GM12878 (cell line): ENCODE measurements around the gene ERC2. TPM values are rescaled to one million over a fixed set of nuclear protein-coding genes. Genes with fewer than 3 reads are reported as not detected.

ENCODE experiments used
- ATAC-seq: fragments of 200-7000 bp; cut with Tn5 transposase; 3 replicates; pipeline ENCODE4 v1.9.1; 2020; ENCODE audit warnings: mild to moderate bottlenecking, moderate library complexity
- BruUV-seq: library from RNA; stranded (reverse); fragments of 400-500 nt; replicated peaks from 2 replicates; lab custom pipeline; 2021; lab: Mats Ljungman, UMichigan
- CTCF ChIA-PET: fragments of 300-600 bp; sonication (Branson Sonifier 250); formaldehyde crosslinking; extraction: SDS; loops from one replicate; lab custom pipeline; 2021; ENCODE audit warnings: inconsistent platforms; lab: Yijun Ruan, JAX
- POLR2A ChIA-PET: fragments of 350-600 bp; formaldehyde crosslinking; extraction: SDS; loops from one replicate; lab custom pipeline; 2021; ENCODE audit warnings: inconsistent platforms; lab: Charles Lee
- RAD21 ChIA-PET: fragments of 300-600 bp; sonication (Branson Sonifier 250); formaldehyde crosslinking; loops from one replicate; lab custom pipeline; 2023; ENCODE audit warnings: antibody characterized with exemption; ENCODE audit not compliant: unreplicated experiment; lab: Charles Lee
- SMC1A ChIA-PET: fragments of 300-600 bp; sonication (Branson Sonifier 250); formaldehyde crosslinking; loops from one replicate; lab custom pipeline; 2023; ENCODE audit not compliant: unreplicated experiment, uncharacterized antibody; lab: Charles Lee
- DNase-seq: peaks from one replicate; pipeline ENCODE4 v3.0.0-alpha.2; 2011; ENCODE audit warnings: low read depth, low spot score
- FAIRE-seq: peaks from 3 replicates; lab custom pipeline; 2011; peaks lifted over from hg19 to GRCh38; lab: Jason Lieb, UNC
- H2AFZ ChIP-seq: 2 replicates; pipeline ENCODE4 v1.6.0; 2011; ENCODE audit warnings: low read depth, low read length, control low read depth; ENCODE audit not compliant: control insufficient read depth
- H3K27ac ChIP-seq: 2 replicates; pipeline ENCODE4 v1.5.1; 2011; ENCODE audit warnings: control low read depth; ENCODE audit not compliant: control insufficient read depth, insufficient read depth
- H3K27me3 ChIP-seq, 2 experiments: replicated peaks in 1 of 2; 2 replicates each; pipeline versions ENCODE4 v1.6.0 to v1.6.1; 2011; ENCODE audit warnings: low read length in 1 of 2; ENCODE audit not compliant: control insufficient read depth in 2 of 2, insufficient read depth in 2 of 2
- H3K36me3 ChIP-seq, 2 experiments: 2 replicates each; pipeline ENCODE4 v1.5.1; 2011; ENCODE audit warnings: low read length in 1 of 2; ENCODE audit not compliant: control insufficient read depth in 2 of 2, insufficient read depth in 2 of 2
- H3K4me1 ChIP-seq: 2 replicates; pipeline ENCODE4 v1.6.1; 2011; ENCODE audit warnings: mild to moderate bottlenecking, low read length, moderate library complexity, mixed read lengths; ENCODE audit not compliant: control insufficient read depth, insufficient read depth
- H3K4me2 ChIP-seq: 2 replicates; pipeline ENCODE4 v1.6.0; 2011; ENCODE audit warnings: control low read depth; ENCODE audit not compliant: control insufficient read depth, insufficient read depth
- H3K4me3 ChIP-seq: fragments of 200-600 bp; sonication (generic); 2 replicates; pipeline ENCODE4 v1.5.1; 2016
- H3K79me2 ChIP-seq: 2 replicates; pipeline ENCODE4 v1.6.0; 2011; ENCODE audit warnings: low read length; ENCODE audit not compliant: control insufficient read depth, insufficient read depth
- H3K9ac ChIP-seq: 2 replicates; pipeline ENCODE4 v1.8.0; 2011; ENCODE audit warnings: low read length, control low read depth, mixed read lengths; ENCODE audit not compliant: control insufficient read depth, insufficient read depth
- H3K9me3 ChIP-seq: replicated peaks from 3 replicates; pipeline ENCODE4 v1.5.1; 2011; ENCODE audit warnings: mild to moderate bottlenecking, low read length; ENCODE audit not compliant: control insufficient read depth, insufficient read depth
- H4K20me1 ChIP-seq: 2 replicates; pipeline ENCODE4 v1.6.0; 2011; ENCODE audit not compliant: control insufficient read depth, insufficient read depth
- ASH2L ChIP-seq: fragments of 300-600, 200-600 bp; sonication (generic); IDR thresholded peaks from 2 replicates; pipeline ENCODE4 v1.6.1; 2017; ENCODE audit warnings: low read depth, mild to moderate bottlenecking, borderline replicate concordance
- BACH1 ChIP-seq: fragments of 450-650 bp; IDR thresholded peaks from 2 replicates; pipeline ENCODE4 v1.6.1; 2017; ENCODE audit warnings: mild to moderate bottlenecking, borderline replicate concordance
- IKZF1 ChIP-seq: fragments of 450-650 bp; conservative IDR thresholded peaks from 2 replicates; pipeline ENCODE4 v1.6.1; 2017; ENCODE audit warnings: antibody characterized with exemption, mild to moderate bottlenecking
- RB1 ChIP-seq: fragments of 450-650 bp; formaldehyde crosslinking; IDR thresholded peaks from 2 replicates; pipeline ENCODE4 v1.6.1; 2017; ENCODE audit warnings: mild to moderate bottlenecking, borderline replicate concordance
- SMC3 ChIP-seq: IDR thresholded peaks from 2 replicates; pipeline ENCODE4 v1.6.1; 2011; ENCODE audit warnings: low read length, improper control_type of control experiment, borderline replicate concordance
- SREBF1 ChIP-seq: IDR thresholded peaks from 2 replicates; pipeline ENCODE4 v1.6.1; 2012; ENCODE audit warnings: mild to moderate bottlenecking, low read length
- WGBS: methylation state at CpG from one replicate; pipeline ENCODE4 v1.1.6; 2016; ENCODE audit warnings: low lambda C conversion rate; ENCODE audit not compliant: insufficient replicate concordance, insufficient coverage; ENCODE audit errors: missing lambda C conversion rate; 5-methylcytosine and 5-hydroxymethylcytosine counted together
- in situ Hi-C: fragments of 300-500 bp; cut with MboI; formaldehyde crosslinking; loops from 9 replicates; pipeline ENCODE4 v1.14.3; 2018; ENCODE audit warnings: mixed read lengths
- intact Hi-C: fragments of 100-400 bp; cut with micrococcal nuclease; formaldehyde crosslinking; loops from one replicate; pipeline ENCODE4 v1.14.2; 2022; ENCODE audit not compliant: unreplicated experiment
- polyA plus RNA-seq, 11 experiments: library from polyadenylated mRNA; depleted of rRNA in 4 of 11; unstranded in 6 of 11; stranded (reverse) in 5 of 11; fragments of >200 nt; fragmentation: Nextera tagmentation in 4 of 11; fragmentation: Illumina TruSeq in 1 of 11; extraction: Ambion mirVana in 4 of 11; extraction: Trizol in 1 of 11; gene quantifications; 1 replicate in 1 of 11; 2 replicates in 10 of 11; pipeline versions ENCODE4 v1.2.1 to v1.2.3, GENCODE V29; 2011 to 2016; ENCODE audit warnings: inconsistent platforms in 2 of 11, missing spikeins in 2 of 11, low read depth in 1 of 11
- total RNA-seq, 4 experiments: library from RNA; depleted of rRNA in 3 of 4; stranded (reverse); fragments of >200 nt in 3 of 4; fragmentation: Illumina TruSeq in 1 of 4; extraction: Trizol in 1 of 4; gene quantifications; 2 replicates each; pipeline versions ENCODE4 v1.2.1 to v1.2.3, GENCODE V29; 2013 to 2021

The ERC2 gene
- total and polyA plus RNA-seq, 10 of the 15 experiments (the other 5 are each of a cell fraction or from before 2014, with no cell fraction given) = 0.06 to 1.4 (median 0.12) TPM; not detected in 3

DNA sequence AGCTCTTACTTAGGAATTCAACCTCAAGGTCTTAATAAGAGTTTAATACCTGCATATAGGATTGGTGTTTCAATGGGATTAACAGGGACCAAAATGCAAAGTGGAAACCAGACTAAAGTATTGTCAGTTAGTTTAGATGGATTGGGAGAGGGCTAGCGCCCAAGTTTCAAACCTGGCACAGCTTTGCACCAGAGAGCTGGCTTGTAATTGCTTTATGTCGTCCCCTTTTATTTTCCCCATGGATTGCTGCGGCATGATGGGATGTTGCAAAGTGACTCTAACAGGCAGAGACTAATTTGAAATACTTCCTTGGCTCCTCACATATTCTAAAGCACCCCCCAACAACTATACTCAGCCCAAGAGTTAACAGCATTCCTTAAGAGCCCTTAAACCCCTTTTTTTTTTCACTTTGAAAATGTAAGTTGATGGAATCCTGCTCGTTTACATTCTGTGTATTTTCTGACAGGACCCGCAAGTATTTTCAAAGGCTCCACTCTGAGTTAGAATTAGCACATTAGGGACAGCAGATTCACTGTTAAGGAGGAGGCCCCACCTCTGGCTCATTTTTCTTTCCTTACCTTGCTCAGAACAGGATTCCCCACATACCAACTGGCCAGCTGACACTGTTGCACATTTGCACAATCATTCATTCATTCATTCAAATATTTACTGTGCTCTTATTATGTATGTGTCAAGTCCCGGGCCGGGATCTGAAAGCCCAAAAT is 214.2 kb downstream of the ERC2 start:
- Histone ChIP-seq H3K4me3 (no peak overlapping the region), H4K20me1 (no peaks in the 10 kb centered on the region), H3K27ac (no peak overlapping the region), H3K79me2 (no peaks in the 10 kb centered on the region), H3K27me3 (no peaks in the 10 kb centered on the region; a peak in 1 of 4 replicates), H3K9ac (no peak overlapping the region), H3K36me3 (no peaks in the 10 kb centered on the region), H3K9me3 (no peaks in the 10 kb centered on the region), H3K4me2 (no peak overlapping the region), H3K4me1 (no peaks in the 10 kb centered on the region), H2AFZ (no peak overlapping the region)
- TF ChIP-seq RB1 (no peak), BACH1 (no peak), ASH2L (no peak), IKZF1 (no peak), SMC3 (no peak), SREBF1 (no peak)
- FAIRE-seq (no peak), ATAC-seq (no peak), DNase-seq (no peak)
- in situ Hi-C loops (loop anchor here (5.0 to 10.0 kb wide), 3 partner anchors 772 to 1829 kb away; no protein-coding TSS in a partner anchor), intact Hi-C loops (loop anchor here (5.0 kb wide), 1 partner anchor 767 kb away; the partner anchor contains the start of gene WNT5A)
- WGBS = 13% methylated on average over 7 of the region's 7 CpGs
- ChIA-PET CTCF (interaction anchor here (1.1 kb wide), 1 partner anchor 827 kb away, joined by 3 read pairs; no protein-coding TSS in a partner anchor), RAD21 (no interaction called here), POLR2A (no interaction called here), SMC1A (interaction anchor here (1.8 kb wide), 1 partner anchor 10 kb away, joined by 5 read pairs; no protein-coding TSS in a partner anchor)
- no TSS peak for BruUV-seq
